HepG2 (cell line): Measurements from ENCODE around the gene HBEGF. TPM values are rescaled to one million over a fixed set of nuclear protein-coding genes. Genes with fewer than 3 reads are reported as not detected.

Experiments used
- FOSL2 ChIP-seq: sonication (generic); formaldehyde crosslinking; IDR thresholded peaks from 2 replicates; pipeline ENCODE4 v1.4.0; 2020; ENCODE audit warnings: missing genetic modification reagents
- GLI4 ChIP-seq: sonication (generic); formaldehyde crosslinking; IDR thresholded peaks from 2 replicates; pipeline ENCODE4 v1.5.1; 2020; ENCODE audit warnings: missing genetic modification reagents, mild to moderate bottlenecking, moderate library complexity, borderline replicate concordance
- HOXA3 ChIP-seq: sonication (generic); formaldehyde crosslinking; IDR thresholded peaks from 2 replicates; pipeline ENCODE4 v1.5.0; 2020; ENCODE audit warnings: missing genetic modification reagents
- HOXA5 ChIP-seq: sonication (generic); formaldehyde crosslinking; IDR thresholded peaks from 2 replicates; pipeline ENCODE4 v1.4.0; 2020; ENCODE audit warnings: missing genetic modification reagents
- KDM4B ChIP-seq: sonication (generic); formaldehyde crosslinking; IDR thresholded peaks from 2 replicates; pipeline ENCODE4 v1.4.0; 2020; ENCODE audit warnings: missing genetic modification reagents
- MEIS2 ChIP-seq: sonication (generic); formaldehyde crosslinking; IDR thresholded peaks from 2 replicates; pipeline ENCODE4 v1.9.0; 2021; ENCODE audit warnings: mild to moderate bottlenecking, missing genetic modification reagents
- MIER2 ChIP-seq: IDR thresholded peaks from 2 replicates; pipeline ENCODE4 v1.6.1; 2016; ENCODE audit warnings: missing biosample characterization, missing genetic modification reagents
- NFIC ChIP-seq: IDR thresholded peaks from 2 replicates; pipeline ENCODE4 v1.6.1; 2012; ENCODE audit warnings: mild to moderate bottlenecking, low read length, inconsistent platforms
- PHF21A ChIP-seq: sonication (generic); formaldehyde crosslinking; IDR thresholded peaks from 2 replicates; pipeline ENCODE4 v1.5.0; 2020; ENCODE audit warnings: mild to moderate bottlenecking, missing genetic modification reagents
- POLR2AphosphoS2 ChIP-seq: IDR thresholded peaks from 2 replicates; pipeline ENCODE4 v1.6.1; 2011; ENCODE audit warnings: low read depth, low read length, improper control_type of control experiment
- RAD21 ChIP-seq: fragments of 450-650 bp; formaldehyde crosslinking; IDR thresholded peaks from 2 replicates; pipeline ENCODE4 v1.5.0; 2020; ENCODE audit warnings: mild to moderate bottlenecking
- REPIN1 ChIP-seq: sonication (generic); formaldehyde crosslinking; IDR thresholded peaks from 2 replicates; pipeline ENCODE4 v1.8.0; 2022; ENCODE audit warnings: missing genetic modification reagents, low read depth, mild to moderate bottlenecking, borderline replicate concordance
- TCF7 ChIP-seq: sonication (generic); IDR thresholded peaks from 2 replicates; pipeline ENCODE4 v1.6.1; 2016; ENCODE audit warnings: antibody characterized with exemption, low read depth
- ZKSCAN1 ChIP-seq: fragments of 150-350 bp; IDR thresholded peaks from 2 replicates; pipeline ENCODE4 v1.6.1; 2014; ENCODE audit warnings: low read length
- ZNF3 ChIP-seq: IDR thresholded peaks from 2 replicates; pipeline ENCODE4 v1.7.0; 2017; ENCODE audit warnings: inconsistent platforms
- ZNF337 ChIP-seq: sonication (generic); formaldehyde crosslinking; IDR thresholded peaks from 2 replicates; pipeline ENCODE4 v1.5.1; 2020; ENCODE audit warnings: missing genetic modification reagents, low read depth, mild to moderate bottlenecking, borderline replicate concordance
- ZNF605 ChIP-seq: sonication (generic); formaldehyde crosslinking; IDR thresholded peaks from 2 replicates; pipeline ENCODE4 v1.8.0; 2022; ENCODE audit warnings: mild to moderate bottlenecking, missing genetic modification reagents
- ZNF615 ChIP-seq: sonication (generic); formaldehyde crosslinking; IDR thresholded peaks from 2 replicates; pipeline ENCODE4 v1.5.0; 2020; ENCODE audit warnings: mild to moderate bottlenecking, missing genetic modification reagents, borderline replicate concordance
- ZNF670 ChIP-seq: sonication (generic); formaldehyde crosslinking; IDR thresholded peaks from 2 replicates; pipeline ENCODE4 v1.8.0; 2022; ENCODE audit warnings: mild to moderate bottlenecking, missing genetic modification reagents, borderline replicate concordance
- ZNF777 ChIP-seq: sonication (generic); formaldehyde crosslinking; IDR thresholded peaks from 2 replicates; pipeline ENCODE4 v1.4.0; 2020; ENCODE audit warnings: missing genetic modification reagents
- polyA plus RNA-seq, 8 experiments: library from polyadenylated mRNA; depleted of rRNA in 3 of 8; stranded (reverse) in 7 of 8; unstranded in 1 of 8; fragments of >200 nt; fragmentation: Illumina TruSeq in 4 of 8; extraction: Trizol in 4 of 8; gene quantifications; 2 replicates each; pipeline versions ENCODE4 v1.2.1 to v1.2.3, GENCODE V29; 2011 to 2016; ENCODE audit warnings: low read depth in 4 of 8, missing spikeins in 1 of 8, mixed read lengths in 1 of 8; ENCODE audit not compliant: insufficient read depth in 1 of 8
- total RNA-seq, 5 experiments: library from RNA; depleted of rRNA; stranded (reverse); fragments of >200 nt; fragmentation: Illumina TruSeq; extraction: Trizol; gene quantifications; 2 replicates each; pipeline ENCODE4 v1.2.3, GENCODE V29; 2016; ENCODE audit warnings: low read depth in 1 of 5
- TF ChIP-seq, protein P1 (sequence below): sonication (generic); formaldehyde crosslinking; IDR thresholded peaks from 2 replicates; pipeline ENCODE4 v1.4.0; 2020; ENCODE audit warnings: missing genetic modification reagents
- TF ChIP-seq, protein P2 (sequence below): sonication (generic); formaldehyde crosslinking; IDR thresholded peaks from 2 replicates; pipeline ENCODE4 v1.4.0; 2020; ENCODE audit warnings: mild to moderate bottlenecking, missing genetic modification reagents, borderline replicate concordance
- TF ChIP-seq, protein P3 (sequence below): sonication (generic); formaldehyde crosslinking; IDR thresholded peaks from 2 replicates; pipeline ENCODE4 v1.5.0; 2020; ENCODE audit warnings: mild to moderate bottlenecking, missing genetic modification reagents, moderate library complexity

The HBEGF gene
- total and polyA plus RNA-seq, 2 of the 13 experiments (the other 11 are each of a cell fraction or from before 2014, with no cell fraction given), result 1.7 to 5.0 TPM

DNA sequence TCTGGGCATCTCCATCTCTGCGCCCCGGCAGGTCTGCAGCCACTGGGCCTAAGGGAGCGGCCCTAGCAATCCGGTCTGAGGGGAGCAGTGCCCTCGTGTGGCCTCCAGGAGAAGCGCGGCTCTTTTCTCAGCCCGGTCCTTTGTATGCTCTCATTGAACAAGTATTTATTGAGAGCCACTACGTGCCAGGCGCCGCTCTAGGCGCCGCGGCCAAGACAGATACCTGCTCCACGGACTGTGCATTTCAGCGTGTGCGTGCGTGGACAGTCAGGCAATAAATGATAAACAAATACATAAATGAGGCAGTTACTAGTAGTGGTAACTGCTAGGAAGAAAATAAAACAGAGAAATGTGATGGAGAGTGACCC, 11.3 kb upstream of the HBEGF start (continued):
- TF ChIP-seq, protein P1, sequence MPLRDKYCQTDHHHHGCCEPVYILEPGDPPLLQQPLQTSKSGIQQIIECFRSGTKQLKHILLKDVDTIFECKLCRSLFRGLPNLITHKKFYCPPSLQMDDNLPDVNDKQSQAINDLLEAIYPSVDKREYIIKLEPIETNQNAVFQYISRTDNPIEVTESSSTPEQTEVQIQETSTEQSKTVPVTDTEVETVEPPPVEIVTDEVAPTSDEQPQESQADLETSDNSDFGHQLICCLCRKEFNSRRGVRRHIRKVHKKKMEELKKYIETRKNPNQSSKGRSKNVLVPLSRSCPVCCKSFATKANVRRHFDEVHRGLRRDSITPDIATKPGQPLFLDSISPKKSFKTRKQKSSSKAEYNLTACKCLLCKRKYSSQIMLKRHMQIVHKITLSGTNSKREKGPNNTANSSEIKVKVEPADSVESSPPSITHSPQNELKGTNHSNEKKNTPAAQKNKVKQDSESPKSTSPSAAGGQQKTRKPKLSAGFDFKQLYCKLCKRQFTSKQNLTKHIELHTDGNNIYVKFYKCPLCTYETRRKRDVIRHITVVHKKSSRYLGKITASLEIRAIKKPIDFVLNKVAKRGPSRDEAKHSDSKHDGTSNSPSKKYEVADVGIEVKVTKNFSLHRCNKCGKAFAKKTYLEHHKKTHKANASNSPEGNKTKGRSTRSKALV (CRISPR knock-in tag), result peak; percentile 63; the same call in 1 of the 2 replicates
- no peak for TF ChIP-seq ZNF605
- 0 out of 2 replicates have a peak, but pooled peaks have one; percentile 40 for TF ChIP-seq KDM4B (CRISPR knock-in tag)
- no peak for TF ChIP-seq ZNF615 (CRISPR knock-in tag)
- TF ChIP-seq MEIS2, result no peak
- 0 out of 2 replicates have a peak, but pooled peaks have one; percentile 58 for TF ChIP-seq HOXA5 (CRISPR knock-in tag)
- TF ChIP-seq, protein P2, sequence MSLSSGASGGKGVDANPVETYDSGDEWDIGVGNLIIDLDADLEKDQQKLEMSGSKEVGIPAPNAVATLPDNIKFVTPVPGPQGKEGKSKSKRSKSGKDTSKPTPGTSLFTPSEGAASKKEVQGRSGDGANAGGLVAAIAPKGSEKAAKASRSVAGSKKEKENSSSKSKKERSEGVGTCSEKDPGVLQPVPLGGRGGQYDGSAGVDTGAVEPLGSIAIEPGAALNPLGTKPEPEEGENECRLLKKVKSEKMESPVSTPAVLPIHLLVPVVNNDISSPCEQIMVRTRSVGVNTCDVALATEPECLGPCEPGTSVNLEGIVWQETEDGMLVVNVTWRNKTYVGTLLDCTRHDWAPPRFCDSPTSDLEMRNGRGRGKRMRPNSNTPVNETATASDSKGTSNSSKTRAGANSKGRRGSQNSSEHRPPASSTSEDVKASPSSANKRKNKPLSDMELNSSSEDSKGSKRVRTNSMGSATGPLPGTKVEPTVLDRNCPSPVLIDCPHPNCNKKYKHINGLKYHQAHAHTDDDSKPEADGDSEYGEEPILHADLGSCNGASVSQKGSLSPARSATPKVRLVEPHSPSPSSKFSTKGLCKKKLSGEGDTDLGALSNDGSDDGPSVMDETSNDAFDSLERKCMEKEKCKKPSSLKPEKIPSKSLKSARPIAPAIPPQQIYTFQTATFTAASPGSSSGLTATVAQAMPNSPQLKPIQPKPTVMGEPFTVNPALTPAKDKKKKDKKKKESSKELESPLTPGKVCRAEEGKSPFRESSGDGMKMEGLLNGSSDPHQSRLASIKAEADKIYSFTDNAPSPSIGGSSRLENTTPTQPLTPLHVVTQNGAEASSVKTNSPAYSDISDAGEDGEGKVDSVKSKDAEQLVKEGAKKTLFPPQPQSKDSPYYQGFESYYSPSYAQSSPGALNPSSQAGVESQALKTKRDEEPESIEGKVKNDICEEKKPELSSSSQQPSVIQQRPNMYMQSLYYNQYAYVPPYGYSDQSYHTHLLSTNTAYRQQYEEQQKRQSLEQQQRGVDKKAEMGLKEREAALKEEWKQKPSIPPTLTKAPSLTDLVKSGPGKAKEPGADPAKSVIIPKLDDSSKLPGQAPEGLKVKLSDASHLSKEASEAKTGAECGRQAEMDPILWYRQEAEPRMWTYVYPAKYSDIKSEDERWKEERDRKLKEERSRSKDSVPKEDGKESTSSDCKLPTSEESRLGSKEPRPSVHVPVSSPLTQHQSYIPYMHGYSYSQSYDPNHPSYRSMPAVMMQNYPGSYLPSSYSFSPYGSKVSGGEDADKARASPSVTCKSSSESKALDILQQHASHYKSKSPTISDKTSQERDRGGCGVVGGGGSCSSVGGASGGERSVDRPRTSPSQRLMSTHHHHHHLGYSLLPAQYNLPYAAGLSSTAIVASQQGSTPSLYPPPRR, result no peak
- peak; percentile 48; the same call in 1 of the 2 replicates for TF ChIP-seq PHF21A (CRISPR knock-in tag)
- TF ChIP-seq TCF7, result no peak
- peak; percentile 50 for TF ChIP-seq FOSL2
- TF ChIP-seq MIER2, result 0 out of 2 replicates have a peak, but pooled peaks have one; percentile 52
- peak; percentile 46; the same call in 1 of the 2 replicates for TF ChIP-seq ZKSCAN1
- TF ChIP-seq GLI4 (CRISPR knock-in tag), result no peak
- TF ChIP-seq HOXA3 (CRISPR knock-in tag), result peak; percentile 47; the same call in 1 of the 2 replicates
- peak; percentile 86 for TF ChIP-seq ZNF3 (CRISPR knock-in tag)
- TF ChIP-seq REPIN1 (CRISPR knock-in tag), result peak; percentile 64; the same call in 1 of the 2 replicates
- no peak for TF ChIP-seq POLR2AphosphoS2
- 0 out of 2 replicates have a peak, but pooled peaks have one; percentile 42 for TF ChIP-seq ZNF337 (CRISPR knock-in tag)
- TF ChIP-seq, protein P3, sequence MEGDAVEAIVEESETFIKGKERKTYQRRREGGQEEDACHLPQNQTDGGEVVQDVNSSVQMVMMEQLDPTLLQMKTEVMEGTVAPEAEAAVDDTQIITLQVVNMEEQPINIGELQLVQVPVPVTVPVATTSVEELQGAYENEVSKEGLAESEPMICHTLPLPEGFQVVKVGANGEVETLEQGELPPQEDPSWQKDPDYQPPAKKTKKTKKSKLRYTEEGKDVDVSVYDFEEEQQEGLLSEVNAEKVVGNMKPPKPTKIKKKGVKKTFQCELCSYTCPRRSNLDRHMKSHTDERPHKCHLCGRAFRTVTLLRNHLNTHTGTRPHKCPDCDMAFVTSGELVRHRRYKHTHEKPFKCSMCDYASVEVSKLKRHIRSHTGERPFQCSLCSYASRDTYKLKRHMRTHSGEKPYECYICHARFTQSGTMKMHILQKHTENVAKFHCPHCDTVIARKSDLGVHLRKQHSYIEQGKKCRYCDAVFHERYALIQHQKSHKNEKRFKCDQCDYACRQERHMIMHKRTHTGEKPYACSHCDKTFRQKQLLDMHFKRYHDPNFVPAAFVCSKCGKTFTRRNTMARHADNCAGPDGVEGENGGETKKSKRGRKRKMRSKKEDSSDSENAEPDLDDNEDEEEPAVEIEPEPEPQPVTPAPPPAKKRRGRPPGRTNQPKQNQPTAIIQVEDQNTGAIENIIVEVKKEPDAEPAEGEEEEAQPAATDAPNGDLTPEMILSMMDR (CRISPR knock-in tag), result peak; percentile 93
- peak; percentile 91 for TF ChIP-seq RAD21 (CRISPR knock-in tag)
- TF ChIP-seq NFIC, result no peak
- no peak for TF ChIP-seq ZNF777 (CRISPR knock-in tag)
- TF ChIP-seq ZNF670 (CRISPR knock-in tag), result no peak
